Stimulated activated CD4-positive, alpha-beta T cell treated with anti-CD3 and anti-CD28 coated beads, Interleukin-1b, Interleukin-23, amount 100 ng/mL, for 48 hours (primary cell): Measurements from ENCODE around the gene MASP2.
"Not testable (repeated sequence)": the region's sequence is repeated elsewhere in the genome, so short reads cannot be mapped to it uniquely, and the experiment has no call there.

ENCODE experiments used
- DNase-seq: peaks from one replicate; pipeline ENCODE4 v3.0.0-alpha.2; 2020

Gene MASP2

DNA sequence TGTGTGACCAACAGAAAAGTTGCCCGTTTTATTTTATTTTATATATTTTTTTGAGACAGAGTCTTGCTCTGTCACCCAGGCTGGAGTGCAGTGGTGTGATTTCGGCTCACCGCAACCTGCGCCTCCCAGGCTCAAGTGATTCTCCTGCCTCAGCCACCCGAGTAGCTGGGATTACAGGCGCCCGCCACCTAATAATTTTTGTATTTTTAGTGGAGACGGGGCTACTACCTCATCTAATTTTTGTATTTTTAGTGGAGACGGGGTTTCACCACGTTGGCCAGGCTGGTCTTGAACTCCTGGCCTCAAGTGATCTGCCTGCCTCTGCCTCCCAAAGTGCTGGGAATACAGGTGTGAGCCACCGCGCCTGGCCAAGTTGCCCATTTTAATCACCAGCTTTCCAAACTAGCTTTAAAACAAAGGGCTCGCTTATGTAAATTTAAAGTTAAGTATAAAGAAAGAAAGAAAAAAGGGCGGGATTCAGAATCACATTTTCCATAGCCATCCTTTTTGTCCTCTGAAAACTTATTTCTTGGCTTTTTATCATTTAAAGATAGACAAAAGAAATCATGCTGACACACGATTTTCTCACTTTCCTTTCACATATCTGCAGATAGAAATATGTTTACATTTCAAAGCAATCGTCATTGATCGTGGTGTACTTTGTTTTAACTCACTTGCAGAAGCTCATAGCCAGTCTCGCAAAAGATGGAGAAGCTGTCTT, 9.9 kb downstream of the MASP2 start:
- not testable (repeated sequence) for DNase-seq

GRCh38 chr1:11031624-11032262, 15.3 kb downstream of the MASP2 start:
- DNase-seq, result no peak

DNA sequence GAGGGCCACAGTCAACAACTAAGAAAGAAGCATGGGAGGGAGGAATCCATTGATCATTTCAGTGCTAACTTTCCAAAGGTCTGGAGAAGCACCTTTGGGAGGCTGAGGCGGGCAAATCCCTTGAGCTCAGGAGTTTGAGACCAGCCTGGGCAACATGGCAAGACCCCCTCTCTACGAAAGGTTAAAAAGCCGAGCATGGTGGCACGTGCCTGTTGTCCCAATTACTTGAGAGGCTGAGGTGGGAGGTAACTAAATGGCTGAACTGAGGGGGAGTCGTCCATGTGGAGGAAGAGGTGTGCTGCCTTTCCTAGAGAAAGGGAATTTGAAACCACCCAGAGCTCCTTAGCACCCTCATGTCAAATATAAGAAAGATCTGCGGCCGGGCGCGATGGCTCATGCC, 16.2 kb downstream of the MASP2 start:
- DNase-seq, result no peak

DNA sequence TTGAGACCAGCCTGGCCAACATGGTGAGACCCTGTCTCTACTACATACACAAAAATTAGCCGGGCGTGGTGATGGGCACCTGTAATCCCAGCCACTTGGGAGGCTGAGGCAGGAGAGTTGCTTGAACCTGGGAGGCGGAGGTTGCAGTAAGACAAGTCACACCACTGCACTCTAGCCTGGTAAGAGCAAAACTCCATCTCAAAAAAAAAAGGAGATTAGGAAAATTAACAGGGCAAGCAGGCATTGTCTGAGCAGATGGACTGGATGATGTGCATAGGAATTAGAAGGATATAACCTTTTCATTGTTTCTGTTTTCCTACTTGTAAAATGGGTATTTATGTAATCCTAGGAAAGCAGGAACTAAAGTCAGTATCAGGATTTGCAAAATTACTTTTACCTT, 19.0 kb downstream of the MASP2 start:
- no peak for DNase-seq

DNA sequence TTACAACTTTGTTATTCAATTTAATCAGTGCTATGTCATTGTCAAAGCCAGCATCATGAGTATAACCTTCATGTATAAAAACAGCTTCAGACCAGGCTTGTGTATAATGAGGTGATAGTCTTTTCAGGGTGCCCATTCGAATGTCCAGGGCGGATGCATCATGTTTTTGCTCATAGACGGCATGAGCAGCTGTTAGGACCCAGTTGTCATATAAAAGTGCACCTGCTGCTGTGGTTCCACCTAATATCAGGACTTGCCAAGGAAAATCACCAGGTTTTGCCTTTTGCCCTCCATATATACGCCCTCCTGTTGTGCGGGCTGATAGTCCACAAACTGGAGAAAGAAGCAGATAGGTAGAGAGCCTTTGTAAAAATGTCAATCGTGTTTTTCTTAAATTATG, 19.7 kb downstream of the MASP2 start:
- no peak for DNase-seq

DNA sequence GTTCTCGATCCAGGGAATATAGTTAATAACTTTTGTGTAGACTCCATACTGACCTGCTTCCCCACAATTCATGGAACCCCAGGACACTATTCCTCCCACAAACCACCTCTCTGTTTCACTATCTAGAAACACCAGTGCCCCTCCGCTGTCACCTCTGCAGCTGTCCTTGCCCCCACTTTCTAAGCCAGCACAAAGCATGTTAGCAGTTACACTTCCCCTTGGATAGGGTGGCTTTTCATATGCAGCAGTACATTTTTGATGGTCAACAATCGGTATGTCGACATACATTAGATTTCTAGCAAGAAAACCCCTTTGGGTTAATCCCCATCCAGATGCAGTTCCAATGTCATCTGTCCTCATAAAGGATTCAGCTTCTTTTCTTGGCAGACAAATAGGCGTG, 20.1 kb downstream of the MASP2 start:
- DNase-seq, result no peak

- DNase-seq, result no peak
Measured at GRCh38 chr1:11026052-11026451, 21.0 kb downstream of the MASP2 start.

DNA sequence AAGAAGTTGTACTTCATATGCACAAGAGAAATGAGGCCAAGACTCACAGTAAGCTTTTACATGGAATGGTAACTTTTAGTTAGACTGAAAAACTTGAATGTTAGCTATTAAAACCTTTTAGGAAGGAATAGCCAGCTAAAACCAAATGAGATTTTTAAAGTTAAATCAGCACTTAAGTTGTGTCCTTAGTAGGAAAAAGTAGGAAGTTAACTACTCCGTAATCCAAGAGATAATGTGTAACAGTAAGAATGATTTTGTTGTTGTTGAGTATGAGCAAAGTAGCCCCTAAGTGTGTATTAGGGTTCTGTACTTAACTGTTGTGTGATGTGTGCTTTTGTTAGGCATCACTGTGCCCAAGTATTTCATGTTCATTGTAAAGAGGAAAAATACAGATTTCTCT, 21.4 kb downstream of the MASP2 start:
- no peak for DNase-seq

DNA sequence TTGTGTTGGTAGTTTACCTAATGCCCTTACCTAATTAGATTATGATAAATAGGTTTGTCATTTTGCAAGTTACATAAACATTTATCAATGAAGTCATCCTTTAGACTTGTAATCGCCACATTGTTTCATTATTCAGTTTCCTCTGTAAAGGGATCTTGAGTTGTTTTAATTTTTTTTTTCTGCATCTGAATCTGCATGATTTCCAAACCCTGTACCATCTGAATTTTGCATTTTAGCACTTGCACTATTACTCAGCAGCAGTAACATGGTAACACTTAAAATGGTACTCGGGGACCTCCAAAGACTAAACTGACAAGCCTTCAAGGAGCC, 22.2 kb downstream of the MASP2 start:
- DNase-seq, result no peak

GRCh38 chr1:11024154-11024873, 22.7 kb downstream of the MASP2 start:
- no peak for DNase-seq

DNA sequence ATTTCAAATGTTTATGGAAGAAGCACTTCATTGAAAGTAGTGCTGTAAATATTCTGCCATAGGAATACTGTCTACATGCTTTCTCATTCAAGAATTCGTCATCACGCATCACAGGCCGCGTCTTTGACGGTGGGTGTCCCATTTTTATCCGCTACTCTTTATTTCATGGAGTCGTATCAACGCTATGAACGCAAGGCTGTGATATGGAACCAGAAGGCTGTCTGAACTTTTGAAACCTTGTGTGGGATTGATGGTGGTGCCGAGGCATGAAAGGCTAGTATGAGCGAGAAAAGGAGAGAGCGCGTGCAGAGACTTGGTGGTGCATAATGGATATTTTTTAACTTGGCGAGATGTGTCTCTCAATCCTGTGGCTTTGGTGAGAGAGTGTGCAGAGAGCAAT, 23.8 kb downstream of the MASP2 start:
- DNase-seq, result no peak

GRCh38 chr1:11019971-11020370, 27.1 kb downstream of the MASP2 start:
- DNase-seq, result no peak

DNA sequence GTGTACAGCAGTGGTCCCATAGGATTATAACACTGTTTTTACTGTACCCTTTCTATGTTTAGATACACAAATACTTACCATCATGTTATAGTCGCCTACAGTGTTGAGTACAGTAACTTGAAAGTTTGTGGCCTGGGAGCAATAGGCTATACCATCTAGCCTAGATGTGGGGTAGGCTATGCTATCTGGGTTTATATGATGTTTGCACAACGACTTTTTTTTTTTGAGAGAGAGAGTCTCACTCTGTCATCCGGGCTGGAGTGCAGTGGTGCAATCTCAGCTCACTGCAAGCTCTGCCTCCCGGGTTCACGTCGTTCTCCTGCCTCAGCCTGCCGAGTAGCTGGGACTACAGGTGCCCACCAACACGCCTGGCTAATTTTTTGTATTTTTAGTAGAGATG, 27.7 kb downstream of the MASP2 start:
- DNase-seq, result not testable (repeated sequence)

GRCh38 chr1:11013160-11013531, 33.9 kb downstream of the MASP2 start:
- DNase-seq, result no peak

DNA sequence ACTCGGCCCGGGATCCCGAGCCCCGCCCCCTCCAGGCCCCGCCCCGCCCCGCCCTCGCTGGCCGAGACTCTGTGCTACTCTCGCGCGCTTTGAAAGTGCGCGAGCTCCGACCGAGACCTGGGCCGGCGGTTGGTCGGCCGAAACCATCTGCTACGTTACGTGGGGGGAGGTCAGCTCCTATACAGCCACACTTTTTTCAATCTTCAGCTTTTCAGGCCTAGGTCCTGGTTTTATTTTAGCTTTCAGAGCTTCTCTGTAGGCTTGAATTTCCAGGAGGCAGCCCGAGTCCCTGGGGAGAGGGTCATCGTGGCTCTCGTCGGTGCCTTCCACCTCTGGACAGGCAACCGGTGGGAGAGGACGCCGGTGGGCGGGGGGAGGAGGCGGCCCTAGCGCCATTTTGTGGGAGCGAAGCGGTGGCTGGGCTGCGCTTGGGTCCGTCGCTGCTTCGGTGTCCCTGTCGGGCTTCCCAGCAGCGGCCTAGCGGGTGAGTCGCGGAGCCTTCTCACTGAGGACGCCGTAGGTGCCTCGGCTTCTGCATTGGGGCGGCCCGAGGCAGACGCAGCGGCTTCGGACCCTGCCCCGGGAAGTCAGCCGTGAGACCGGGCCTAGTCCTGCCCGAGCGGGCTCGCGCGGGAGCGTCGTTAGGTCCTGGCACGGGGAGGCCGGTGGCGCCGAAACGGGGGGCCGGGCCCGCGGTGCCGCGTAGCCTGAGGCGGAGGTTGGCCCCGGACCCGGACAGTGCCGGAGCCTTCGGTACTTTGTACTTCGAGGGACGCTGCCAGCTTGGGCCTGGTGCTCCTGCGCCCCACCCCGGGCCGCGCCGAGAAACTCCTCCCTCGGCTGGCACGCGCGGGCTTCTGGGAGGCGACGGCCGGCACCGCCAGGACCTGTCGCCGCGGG, 34.5 kb downstream of the MASP2 start, which contains the start of gene TARDBP:
TARDBP (plus strand) TSS at position 395 of the 900 bp plus-strand sequence. CDS start 1,074 bp downstream, outside the sequence.
- DNase-seq, result peak; percentile 89

DNA sequence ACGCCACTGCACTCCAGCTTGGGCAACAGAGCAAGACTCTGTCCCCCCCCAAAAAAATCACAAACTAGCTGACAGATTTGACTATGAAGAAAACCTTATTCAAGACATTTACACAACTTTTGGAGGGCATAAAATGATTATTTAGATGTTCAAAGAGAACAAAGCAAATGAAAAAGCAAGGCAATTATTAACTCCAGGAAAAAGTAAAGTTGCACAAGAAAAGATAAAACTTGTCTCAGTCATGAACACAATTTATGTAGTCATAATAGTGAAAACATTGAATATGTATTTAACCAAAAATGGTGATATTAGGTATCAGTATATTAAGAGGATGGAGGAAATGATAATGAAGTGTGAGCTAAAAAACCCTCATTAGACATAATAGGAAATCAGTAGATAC, 46.5 kb downstream of the MASP2 start:
- DNase-seq, result no peak

DNA sequence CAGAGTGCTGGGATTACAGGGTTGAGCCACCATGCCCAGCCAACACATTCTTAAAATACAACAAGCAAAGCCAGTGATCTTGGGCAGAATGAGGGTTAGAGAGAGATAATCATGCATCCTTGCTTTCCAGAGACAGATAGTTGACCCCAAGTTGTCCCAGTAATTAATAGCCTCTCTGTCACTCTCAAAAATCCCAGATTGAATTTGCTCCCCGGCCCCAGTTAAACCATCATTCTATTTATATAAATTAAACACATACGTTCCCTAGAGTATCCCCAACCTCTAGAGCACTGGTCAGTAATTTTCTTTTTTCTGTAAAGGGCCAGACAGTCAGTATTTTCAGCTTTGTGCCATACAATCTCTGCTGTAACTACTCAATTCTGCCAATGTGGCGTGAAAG, 50.9 kb downstream of the MASP2 start:
- no peak for DNase-seq

GRCh38 chr1:10992864-10993263, 54.2 kb downstream of the MASP2 start:
- DNase-seq, result no peak

DNA sequence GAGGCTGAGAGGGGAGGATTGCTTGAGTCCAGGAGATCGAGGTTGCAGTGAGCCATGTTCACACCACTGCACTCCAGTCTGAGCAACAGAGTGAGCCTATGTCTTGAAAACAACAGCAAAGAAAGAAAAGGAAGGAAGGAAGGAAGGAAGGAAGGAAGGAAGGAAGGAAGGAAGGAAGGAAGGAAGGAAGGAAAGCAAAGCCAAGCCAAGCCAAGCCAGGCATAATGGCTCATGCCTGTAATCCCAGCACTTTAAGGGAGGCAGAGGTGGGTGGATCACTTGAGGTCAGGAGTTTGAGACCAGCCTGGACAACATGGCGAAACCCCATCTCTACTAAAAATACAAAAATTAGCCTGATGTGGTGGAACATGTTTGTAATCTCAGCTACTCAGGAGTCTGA, 55.0 kb downstream of the MASP2 start:
- DNase-seq, result not testable (repeated sequence)

DNA sequence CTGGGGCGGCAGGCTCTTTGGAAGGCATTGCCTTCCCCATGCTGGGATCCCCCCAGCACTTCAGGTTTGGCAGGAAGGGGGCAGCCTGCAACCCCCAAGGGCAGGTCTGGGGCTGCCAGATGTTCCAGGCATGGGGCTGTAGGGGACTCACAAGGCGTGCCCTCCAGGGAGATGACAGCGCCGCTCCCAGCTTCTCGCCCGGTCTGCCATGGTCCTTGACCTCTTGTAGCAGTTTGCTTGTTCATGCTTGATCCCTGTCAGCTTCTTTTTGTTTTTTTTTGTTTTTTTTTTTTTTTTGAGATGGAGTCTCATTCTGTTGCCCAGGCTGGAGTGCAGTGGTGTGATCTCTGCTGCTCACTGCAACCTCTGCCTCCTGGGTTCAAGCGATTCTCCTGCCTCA, 56.2 kb downstream of the MASP2 start:
- DNase-seq, result no peak

GRCh38 chr1:10989920-10990516, 57.0 kb downstream of the MASP2 start:
- not testable (repeated sequence) for DNase-seq

- DNase-seq, result no peak
Measured at GRCh38 chr1:10989095-10989494, 57.9 kb downstream of the MASP2 start.
